C4-2B (cell line): ENCODE data around the gene DEAF1.

Source experiments
- CTCF ChIP-seq: fragments of 450-650 bp; conservative IDR thresholded peaks from 2 replicates; pipeline ENCODE4 v1.5.1; 2017; ENCODE audit warnings: mild to moderate bottlenecking
- ZFX ChIP-seq: fragments of 450-650 bp; IDR thresholded peaks from 2 replicates; pipeline ENCODE4 v1.6.1; 2017

DNA sequence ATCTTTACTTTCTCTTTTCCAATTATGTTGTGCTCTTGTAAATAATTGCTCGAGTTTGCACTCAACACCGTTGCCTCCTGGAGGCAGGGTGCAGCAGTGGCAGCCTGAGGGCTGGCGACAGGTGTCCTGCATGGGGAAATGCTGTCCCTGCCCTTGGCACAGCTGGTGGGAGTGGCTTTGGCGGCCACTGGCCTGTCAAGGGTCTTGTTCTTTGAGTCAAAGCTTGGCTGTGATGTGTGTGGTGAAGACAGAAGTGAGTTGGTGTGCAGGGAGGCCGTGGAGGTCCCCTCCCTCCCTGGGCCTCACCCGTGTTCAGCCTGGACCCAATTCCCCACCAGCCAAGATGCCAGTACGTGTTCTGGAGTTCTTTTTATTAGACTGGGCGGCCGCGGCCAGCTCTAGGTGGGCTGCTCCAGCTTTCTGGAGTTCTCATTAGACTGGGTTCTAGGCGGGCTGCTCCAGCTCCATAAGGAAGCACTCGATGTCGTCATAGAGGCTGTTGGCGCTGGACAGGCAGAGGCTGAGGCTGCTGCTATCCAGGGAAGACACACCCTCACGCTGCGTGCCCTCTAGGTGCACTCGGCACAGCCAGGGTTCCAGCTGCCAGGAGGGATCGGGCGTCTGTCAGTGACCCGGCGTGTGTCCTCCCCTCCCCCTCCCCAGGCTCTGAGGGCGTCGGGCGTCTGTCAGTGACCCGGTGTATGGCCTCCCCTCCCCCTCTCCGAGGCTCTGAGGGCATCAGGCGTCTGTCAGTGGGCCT, 82.6 kb downstream of the DEAF1 start:
- TF ChIP-seq CTCF: no peak
- no peak for TF ChIP-seq ZFX
